ENCODE measurements around the gene C1orf35.

The C1orf35 gene

DNA sequence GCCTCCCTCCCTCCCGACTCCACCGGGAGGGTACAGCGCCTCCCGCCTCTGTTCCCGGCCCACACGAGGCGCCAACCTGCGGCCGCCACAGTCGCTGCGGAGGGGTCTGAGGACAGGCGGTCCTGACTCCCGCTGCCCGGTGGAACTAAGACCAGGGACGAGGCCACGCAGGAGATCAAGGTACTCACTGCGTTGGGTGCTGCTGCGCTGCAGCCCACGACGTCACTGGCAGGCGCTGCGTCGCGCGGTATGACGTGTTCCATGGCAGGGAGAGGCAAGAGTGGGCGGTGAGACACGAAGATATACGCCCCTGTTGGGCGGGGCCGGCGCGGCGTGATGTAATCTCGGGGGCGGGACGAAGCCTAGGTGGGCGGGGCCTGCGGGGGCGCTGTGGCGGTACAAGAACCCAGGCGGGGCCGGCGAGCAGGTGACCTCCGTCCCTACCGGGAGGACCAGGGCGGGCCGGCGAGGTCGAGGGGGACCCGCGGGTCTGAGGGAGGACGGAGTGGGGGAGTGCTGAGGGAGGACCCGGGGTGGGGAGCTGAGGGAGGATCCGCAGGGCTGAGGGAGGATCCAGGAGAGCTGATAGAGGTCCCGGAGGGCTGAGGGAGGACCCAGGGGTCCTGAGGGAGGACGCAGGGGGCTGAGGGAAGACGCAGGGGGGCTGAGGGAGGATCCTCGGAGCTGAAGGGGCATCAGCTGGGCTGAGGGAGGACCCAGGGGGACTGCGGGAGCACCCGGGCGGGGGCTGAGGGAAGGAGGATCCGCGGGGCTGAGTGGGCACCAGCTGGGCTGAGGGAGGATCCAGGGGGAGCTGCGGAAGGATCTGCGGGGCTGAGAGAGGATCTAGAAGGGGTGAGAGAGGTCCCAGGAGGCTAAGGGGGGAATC, 6.2 kb upstream of the C1orf35 start, which contains the start of gene MRPL55:
MRPL55 (minus strand) TSS at position 227 of the 889 bp plus-strand sequence. CDS start 1,039 bp downstream, outside the sequence.
- peak; percentile 98 for DNase-seq

DNA sequence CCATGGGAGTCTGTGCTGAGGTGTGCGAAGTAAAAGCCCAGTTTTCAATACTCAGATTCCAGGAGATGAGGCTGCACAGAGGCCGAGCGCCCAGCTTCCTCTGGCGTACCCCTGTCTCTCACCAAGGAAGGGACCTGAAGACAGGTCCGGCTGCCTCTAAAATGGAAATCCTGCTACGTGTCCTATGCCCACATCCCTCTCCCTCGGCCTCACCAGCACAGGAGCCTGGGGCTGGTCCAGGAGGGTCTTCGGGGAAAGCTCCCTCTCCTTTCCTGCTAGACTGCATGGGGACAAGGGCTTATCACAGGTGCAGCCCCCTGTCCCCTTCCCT, 5.6 kb upstream of the C1orf35 start:
- no peak for DNase-seq

DNA sequence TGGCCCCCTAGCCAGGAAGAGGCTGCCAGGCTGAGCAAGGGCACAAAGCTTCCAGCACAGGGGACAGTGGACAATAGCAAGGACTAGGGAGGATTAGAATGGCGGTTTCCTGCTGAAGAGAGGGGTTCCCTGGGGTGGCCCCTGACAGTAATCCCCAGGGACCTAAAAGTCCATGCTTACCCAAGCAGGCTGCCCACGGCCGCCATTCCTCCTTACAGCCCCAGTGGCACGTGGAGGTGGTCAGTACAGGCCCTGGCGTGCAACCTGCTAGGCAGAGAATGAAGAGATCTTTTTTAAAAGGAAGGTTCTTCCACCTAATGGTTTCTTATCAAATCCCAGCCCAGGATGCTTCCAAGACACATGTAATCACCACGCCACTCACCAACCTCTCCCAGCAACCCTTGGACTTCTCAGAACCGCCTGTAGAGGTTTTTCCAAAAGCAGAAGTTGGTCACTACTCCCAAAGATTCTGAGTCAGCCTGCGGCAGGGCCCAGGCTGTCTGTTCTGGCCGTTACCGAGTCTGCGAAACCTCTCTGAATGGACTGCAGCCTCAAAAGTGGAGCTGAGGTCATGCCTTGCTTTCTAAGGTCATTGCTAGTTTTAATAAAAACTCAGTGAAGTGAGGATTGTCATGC, 5.0 kb upstream of the C1orf35 start:
- no peak for DNase-seq

DNA sequence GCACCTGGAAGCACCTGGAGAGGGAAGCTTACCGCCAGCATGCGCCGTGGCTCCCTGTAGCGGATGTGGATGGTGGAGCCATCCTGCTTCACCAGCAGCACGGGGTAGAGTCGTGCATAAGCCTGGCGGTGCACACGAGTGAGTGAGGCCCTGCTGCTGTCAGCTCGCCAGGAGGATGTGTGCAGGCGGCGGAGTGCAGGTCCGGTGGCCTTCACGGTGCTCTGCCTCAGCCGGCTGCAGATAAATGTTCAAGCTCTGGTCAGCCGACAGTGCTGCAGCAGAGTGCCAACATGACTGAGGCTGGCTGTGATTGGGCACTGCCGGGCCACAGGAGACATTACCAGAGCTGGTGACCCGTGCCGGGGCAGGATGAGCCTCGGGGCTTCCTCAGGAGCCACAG, 4.5 kb upstream of the C1orf35 start:
- DNase-seq: no peak

DNA sequence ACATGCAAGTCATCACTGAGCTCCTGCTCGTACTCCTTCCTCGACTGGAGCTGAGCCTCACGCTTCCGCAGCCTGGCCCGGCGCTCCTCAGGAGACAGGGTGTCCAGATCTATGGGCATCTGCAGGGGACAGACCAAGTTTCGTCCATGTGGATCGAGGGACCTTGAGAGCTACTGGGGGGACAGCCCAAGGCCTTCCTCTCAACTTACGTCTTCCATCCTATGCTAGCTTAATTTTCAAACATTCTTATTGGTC, 3.6 kb upstream of the C1orf35 start:
- DNase-seq: no peak

DNA sequence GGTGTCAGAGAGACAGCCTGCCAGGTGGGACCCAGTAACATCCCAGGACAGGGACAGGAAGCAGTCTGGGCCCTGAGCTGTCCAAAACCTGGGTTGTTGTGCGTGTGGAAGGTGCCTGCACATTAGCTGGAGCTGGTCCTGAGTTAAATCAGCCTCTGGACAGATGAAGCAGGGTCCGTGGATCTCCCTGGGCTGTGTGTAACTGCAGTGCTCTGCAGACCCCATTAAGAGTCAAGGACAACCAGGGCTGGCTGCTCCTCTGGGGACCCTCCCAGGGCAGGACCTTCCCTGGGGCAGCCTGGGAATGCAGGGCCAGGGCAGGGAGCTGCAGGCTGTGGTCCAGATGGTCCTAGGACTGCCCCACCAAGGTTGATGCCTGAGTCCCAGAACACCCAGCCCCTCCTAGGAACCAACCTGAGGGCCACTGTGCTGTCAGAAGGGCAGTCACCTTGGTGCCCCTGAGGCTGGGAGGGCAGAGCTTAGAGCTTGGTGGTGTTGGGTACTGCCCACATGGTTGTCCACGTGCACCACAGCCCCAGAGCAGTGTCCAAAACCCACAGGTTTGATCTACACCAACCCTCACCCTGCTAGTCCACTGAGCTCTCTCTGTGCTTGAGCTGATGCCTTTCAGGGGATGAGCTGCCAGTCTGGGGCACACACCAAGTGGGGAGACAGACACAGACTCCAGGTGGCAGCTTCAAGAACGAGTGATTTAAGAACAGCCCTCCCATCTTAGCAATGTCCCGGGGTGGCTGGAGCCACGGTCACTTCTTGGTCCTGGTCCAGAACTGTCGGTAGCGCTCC, 3.1 kb upstream of the C1orf35 start:
- no peak for DNase-seq

DNA sequence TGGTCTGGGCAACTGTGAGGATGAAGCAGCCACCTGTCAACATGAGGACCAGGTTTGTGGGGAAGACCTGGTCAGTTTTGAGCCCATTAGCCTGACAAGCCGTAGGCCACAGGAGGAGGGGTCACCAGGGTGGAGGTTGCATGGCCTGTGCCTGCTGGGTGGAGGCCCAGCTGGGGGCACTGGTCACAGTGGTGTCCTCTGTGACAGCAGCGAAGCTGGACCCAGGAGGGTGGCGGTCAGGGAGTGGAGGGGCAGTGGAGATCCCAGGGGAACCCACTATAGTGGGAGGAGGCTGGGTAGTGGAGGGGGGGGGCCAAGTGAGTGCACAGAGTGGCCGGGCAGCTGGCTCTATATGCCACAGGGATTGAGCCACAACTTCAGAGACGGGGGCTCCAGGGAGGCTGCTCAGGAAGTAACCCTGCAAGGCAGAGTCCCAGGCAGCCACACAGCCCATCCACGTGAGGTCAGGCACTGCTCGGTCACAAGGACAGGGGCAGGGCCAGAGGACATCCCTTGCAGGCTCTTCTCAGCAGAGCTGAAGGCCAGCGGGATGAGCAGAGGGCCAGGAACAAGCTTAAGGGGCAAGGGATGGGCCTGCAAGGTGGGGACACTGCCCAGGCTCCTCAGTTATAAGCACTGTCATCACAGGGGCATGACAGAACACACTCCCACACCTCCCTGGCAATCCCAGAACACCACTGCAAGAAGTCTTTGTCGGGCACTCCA, 2.3 kb upstream of the C1orf35 start:
- DNase-seq: no peak

DNA sequence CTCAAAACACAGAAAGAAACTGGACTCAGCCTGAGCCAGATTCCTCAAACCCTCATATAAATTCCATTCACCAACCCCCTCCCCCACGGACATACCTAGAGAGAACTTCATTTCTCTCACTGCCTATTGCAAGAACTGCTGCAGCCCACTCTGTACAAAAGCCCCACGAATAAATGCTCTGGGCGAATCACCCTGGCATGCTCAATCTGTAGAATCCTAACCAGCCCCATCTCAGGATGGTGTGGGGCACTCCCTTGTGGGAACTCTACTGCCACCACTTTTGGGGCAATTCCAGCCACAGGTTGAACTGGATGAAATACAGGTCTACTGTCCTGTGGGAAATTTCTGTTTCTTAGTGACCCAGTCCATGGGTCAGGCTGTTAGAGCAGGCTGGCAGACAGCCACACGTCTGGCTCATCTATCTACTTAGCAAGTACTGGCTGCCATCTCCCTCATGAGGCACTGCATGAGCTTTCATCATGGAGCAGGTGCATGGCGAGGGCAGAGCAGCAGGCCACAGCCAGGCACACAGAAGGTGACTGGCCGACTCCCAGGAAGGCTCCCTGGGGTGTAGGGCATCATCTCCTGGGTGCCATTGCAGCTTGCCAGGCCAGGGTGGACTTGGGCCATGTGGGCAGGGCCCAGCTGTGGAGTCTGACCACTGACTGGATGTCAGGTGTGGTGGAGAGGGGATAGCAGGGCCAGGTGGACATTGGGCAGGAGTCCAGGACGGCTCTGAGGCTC, 1.6 kb upstream of the C1orf35 start:
- no peak for DNase-seq

DNA sequence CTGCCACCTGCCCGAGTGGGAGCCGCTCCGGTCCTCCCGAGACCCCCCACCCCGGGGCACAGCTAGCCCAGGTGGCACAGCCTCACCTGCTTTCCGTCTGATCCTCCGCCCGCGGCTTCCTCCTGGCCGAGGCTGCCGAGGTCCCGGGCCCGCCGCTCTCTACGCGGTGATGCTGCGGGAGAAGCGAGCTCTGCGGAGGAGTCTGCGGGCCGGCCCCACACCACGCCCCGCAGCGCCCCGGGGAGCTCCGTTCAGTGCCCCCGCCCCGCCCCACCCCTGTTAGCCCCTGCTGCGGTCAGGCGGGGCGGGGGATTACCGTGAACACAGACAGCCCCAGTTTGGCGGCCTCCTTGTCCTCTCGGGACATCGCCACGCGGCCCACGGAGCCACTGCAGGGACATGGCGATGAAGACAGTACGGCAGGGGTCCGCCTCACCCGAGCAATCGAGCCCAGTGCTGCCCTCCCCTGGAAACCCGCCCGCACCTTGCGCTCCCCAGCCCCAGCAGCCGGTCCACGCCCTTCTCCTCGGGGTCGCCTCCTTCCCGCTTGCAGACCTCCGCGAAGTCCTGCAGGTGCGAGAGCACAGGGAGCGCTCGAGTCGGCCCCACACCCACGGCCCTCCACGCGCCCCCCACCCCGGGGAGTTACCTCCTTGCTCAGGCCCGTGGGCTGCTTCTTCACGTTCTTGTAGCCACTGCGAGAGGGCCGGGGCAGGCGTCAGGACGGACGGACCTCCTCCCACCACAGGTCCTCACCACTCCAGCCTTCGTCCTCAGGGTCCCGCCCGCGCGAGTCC, 933 bp downstream of the C1orf35 start:
- DNase-seq: peak; percentile 71

DNA sequence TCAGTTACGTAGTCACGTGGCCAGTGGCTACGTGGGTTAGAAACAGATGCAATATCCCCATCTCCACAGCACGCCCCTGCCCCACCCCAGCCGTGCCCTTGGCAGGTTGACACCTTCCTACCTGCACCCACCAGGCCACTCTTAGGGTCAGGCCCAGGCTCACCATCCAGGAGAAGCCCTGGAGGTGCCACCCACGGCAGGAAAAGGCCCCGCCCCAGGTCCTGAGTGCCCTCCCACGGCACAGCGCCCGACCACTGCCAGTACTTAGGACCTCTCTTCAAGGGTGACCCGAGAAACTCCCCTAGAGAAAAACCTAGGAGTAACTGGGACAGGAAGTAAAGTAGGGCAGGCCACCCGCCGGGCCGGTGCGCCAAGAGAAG, 1.5 kb downstream of the C1orf35 start:
- DNase-seq: peak; percentile 50

DNA sequence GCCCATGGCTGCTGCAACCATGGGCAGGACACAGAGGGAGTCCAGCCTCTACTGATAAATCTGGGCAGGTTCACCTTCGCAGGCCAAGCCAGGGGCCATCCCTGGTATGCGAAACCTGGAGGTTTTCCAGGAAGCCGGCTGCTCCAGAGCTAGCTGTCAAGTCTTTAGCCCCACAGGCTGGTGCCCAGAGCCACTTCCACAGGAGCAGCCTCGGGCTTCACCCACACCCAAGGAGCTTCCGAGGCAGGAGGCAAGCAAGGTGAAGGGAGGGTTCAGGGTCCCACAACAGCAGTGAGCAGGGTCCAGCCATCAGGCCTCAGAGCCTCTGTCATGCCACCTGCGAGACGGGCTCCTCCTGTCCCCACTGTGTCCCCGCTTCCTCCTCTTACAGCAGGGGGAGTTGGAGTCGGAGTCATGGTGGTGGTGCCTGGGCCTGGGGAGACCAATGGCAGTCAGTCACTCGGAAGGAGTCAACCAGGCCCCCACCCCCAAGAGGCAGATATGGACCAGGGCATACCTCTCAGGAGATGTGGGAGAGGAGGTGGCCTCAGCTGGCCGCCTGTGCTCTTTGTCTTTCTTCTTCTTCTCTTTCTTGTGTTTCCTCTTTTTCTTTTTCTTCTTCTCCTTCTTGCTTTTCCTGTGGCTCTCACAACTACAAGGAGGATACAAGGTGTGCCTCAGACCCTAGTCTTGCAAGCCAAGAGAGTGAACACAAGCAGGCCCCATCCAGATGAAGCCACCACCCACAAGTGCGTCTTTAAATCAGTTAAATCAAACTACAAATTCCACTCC, 2.1 kb downstream of the C1orf35 start:
- no peak for DNase-seq

DNA sequence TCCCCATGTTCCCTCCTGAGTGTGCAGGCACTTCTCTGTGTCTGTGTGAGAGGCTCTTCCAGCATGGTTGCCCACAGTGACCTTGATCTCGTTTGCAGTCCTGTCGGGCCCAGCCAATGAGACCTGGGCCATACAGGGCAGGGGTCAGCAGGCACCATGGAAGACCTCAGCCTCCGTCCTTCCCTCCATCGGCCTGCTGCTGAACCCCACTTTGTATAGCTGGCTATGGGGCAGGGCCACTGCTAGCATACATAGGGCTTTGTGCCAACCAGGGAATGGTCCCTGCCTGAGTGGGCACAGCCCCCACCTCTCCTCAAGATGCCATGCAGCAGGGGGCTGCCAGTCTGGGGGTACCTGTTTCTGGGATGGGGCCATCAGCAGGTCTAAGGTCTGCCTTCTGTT, 3.8 kb downstream of the C1orf35 start:
- DNase-seq: no peak

DNA sequence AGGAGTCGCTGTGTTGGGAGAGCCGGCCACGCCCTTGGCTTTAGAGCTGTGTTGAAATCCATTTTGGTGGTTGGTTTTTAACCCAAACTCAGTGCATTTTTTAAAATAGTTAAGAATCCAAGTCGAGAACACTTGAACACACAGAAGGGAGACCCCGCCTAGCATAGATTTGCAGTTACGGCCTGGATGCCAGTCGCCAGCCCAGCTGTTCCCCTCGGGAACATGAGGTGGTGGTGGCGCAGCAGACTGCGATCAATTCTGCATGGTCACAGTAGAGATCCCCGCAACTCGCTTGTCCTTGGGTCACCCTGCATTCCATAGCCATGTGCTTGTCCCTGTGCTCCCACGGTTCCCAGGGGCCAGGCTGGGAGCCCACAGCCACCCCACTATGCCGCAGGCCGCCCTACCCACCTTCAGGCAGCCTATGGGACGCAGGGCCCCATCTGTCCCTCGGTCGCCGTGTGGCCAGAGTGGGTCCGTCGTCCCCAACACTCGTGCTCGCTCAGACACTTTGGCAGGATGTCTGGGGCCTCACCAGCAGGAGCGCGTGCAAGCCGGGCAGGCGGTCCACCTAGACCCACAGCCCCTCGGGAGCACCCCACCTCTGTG, 4.7 kb downstream of the C1orf35 start:
- no peak for DNase-seq

DNA sequence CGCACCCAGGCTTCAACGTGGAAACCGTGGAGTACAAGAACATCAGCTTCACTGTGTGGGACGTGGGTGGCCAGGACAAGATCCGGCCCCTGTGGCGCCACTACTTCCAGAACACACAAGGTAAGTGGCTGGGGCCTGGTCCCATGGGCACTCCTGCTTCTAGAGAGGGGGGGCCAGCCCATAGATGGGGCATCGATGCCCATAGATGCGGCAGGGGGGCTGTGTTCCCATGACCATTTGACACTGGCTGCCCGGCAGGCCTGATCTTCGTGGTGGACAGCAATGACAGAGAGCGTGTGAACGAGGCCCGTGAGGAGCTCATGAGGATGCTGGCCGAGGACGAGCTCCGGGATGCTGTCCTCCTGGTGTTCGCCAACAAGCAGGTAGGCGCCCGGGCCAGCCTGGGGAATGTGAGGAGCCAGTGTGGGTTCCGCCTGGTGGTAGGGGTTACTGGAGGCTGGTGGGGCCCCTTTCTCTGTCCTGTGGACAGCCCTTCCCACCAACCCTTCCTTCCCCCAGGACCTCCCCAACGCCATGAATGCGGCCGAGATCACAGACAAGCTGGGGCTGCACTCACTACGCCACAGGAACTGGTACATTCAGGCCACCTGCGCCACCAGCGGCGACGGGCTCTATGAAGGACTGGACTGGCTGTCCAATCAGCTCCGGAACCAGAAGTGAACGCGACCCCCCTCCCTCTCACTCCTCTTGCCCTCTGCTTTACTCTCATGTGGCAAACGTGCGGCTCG, 5.6 kb downstream of the C1orf35 start:
- no peak for DNase-seq

DNA sequence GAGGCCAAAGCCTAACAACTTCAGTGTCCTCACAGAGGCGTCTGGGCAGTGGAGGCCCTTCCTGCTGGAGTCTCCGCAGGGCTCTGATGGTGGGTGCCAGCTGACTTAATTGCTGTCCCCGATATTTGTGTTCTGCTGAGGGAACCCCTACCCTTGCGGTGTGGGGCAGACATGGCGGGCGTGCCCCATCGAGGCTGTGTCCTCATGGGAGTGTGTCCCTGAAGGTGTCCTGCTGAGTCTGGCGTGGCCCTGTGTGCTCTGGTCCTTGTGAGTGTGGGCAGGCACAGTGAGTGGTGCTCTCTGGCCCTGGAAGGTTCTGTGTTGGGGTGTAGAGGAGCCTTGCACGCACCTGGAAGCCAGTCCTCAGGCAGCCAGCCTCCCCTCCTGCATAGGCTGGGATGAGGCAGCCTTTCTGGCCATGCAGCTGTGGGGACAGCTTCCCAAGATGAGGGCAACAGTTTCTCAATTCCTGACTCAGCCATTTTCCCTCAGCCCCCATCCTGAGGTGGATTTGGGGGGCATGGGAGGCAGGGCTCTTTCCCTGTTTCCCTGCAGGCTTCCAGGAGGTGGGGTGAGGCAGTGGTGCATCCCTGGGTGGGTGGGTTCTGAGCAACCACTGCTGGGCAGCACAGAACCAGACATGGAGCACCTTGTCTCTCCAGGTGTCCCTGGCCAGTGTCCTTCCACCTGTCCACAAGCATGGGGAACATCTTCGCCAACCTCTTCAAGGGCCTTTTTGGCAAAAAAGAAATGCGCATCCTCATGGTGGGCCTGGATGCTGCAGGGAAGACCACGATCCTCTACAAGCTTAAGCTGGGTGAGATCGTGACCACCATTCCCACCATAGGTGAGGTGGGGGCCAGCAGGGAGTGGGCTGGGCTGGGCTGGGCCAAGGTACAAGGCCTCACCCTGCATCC, 6.5 kb downstream of the C1orf35 start:
- no peak for DNase-seq

DNA sequence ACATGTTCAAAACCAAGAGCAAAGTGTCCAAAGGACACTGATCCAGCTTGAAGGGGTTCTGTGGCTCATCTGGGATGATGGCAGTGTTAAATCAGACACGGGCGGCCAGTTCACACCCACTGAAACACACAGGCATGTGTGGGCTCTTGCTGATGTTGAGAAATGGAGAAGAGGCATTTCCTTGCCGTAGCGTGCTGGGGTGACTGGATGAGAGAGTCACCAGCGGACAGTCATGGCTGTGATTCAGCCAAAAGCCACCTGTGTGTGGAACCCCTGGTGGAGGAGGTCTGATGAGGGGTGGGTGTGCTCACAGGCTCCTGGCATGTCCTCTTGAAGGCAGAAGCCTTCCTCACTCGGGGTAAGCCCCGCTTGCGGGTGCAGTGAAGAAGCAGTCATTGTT, 7.2 kb downstream of the C1orf35 start:
- DNase-seq: no peak

DNA sequence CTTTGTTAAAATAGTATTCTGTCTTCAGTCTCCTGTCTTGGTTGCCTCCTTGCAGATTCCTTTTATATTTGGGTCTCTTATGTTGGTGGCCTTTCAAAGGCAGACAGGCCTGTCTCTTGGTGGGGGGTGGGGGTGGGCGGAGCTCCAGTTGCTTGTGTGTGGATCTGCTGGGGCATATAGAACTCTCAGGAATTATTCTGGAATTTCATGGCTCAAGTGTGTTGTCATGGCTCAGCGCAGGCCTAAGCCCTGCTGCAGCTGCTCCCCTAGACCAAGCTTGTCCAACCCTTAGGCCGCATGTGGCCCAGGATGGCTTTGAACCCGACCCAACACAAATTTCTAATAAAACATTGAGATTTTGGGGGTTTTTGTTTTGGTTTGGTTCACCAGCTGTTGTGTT, 8.0 kb downstream of the C1orf35 start:
- no peak for DNase-seq

DNA sequence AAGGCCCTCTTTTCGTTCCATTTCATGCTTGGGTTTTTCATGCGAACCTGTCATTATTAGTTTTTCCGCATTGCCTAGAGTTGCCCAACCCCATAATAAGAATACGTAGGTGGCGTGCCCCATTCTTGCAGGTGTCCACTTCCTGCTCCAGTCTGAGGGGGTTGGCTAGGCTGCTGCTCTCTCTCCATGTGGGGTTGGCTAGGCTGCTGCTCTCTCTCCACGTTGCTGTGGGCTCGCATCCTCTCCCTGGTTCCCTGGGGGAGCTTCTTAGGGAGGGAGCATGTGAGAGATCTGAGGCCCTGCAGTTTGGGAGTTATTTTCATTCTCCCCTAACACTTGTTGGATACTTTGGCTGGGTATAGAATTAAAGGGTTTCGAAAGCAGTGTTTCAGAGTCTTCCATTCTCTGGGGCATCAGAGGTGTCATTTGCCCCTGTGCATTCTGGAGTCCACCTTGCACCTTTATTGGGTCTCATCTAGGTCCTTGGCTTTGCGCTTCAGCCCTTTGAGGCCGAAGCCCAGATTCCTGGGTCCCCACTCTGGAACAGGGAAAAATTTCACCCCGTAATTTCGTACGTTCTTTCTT, 8.6 kb downstream of the C1orf35 start:
- no peak for DNase-seq

Data from CD4-positive, alpha-beta T cell treated with Interleukin-17A for 1 hour (primary cell).